SK-N-MC (cell line): Measurements from ENCODE around the gene PDLIM5.

Experiments
- EZH2 ChIP-seq: fragments of 200-600 bp; sonication (generic); IDR thresholded peaks from one replicate; pipeline ENCODE4 v1.6.1; 2017; ENCODE audit warnings: antibody characterized with exemption
- FOXP2 ChIP-seq: optimal IDR thresholded peaks from 2 replicates; pipeline ENCODE3; 2011; ENCODE audit warnings: mild to moderate bottlenecking, moderate library complexity; ENCODE audit not compliant: insufficient read depth; ENCODE audit errors: extremely low read length, control extremely low read depth
- POLR2AphosphoS5 ChIP-seq: IDR thresholded peaks from 2 replicates; pipeline ENCODE4 v1.6.1; 2012; ENCODE audit warnings: mild to moderate bottlenecking, low read depth, low read length, borderline replicate concordance

DNA sequence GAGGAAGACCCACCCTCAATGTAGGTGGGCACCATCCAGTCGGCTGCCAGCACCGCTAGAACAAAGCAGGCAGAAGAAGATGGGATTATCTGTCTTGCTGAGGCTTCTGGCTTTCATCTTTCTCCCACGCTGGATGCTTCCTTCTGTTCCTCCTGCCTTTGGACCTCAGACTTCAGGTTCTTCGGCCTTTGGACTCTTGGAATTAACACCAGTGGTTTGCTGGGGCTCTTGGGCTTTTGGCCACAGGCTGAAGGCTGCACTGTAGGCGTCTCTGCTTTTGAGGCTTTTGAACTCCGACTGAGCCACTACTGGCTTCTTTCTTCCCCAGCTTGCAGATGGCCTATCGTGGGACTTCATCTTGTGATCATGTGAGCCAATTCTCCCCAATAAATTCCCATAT lies 55.1 kb downstream of the PDLIM5 start:
- TF ChIP-seq POLR2AphosphoS5 (no peak), EZH2 (no peak), FOXP2 (no peak)
